GM19043 (cell line): ENCODE results near the gene ADAP2.
"Not testable (repeated sequence)": the region's sequence is repeated elsewhere in the genome, so short reads cannot be mapped to it uniquely, and the experiment has no call there.

Source experiments
- ATAC-seq: cut with Tn5 transposase; IDR thresholded peaks from one replicate; pipeline ENCODE4 v1.9.1; 2021; ENCODE audit warnings: low read depth; ENCODE audit not compliant: unreplicated experiment

Gene ADAP2

DNA sequence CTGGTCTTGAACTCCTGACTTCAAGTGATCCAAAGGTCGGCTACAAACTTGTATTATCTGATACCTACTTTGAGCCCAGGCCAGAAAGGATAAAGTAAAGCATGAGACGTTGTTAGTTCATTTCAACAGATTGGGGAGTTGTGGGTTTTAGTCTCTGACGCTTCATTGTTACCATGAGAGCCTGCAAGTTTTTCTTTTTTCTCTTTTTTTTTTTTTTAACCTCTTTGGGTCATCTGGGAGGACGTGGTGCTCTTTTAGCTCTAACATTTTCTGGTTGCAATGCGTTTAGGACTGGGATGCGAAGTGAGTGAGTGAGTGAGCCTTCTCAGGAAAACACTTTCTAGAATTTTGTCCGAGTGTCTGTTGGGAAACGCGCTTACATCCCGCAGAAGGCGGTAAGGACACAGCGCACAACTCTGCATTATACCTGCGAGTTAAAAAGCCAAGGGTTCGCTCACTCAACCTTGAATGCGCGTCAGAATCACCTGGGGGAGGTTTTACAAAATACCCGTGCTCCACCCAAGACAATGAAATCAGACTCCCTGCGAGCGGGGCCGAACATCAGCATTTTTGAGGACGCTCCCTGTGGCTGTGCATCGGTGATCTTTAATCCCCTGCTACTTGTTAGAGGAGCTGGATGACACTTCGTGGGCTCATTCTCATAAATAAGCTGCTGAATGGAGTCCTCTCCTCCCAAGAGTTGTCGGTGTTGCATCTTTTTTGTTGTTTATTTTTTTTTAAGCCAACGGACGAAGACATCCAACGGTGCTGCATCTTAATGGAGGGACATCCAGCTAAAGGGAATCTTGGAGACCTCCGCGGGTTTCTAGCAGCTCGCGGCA, 48.5 kb downstream of the ADAP2 start:
- ATAC-seq = no peak

DNA sequence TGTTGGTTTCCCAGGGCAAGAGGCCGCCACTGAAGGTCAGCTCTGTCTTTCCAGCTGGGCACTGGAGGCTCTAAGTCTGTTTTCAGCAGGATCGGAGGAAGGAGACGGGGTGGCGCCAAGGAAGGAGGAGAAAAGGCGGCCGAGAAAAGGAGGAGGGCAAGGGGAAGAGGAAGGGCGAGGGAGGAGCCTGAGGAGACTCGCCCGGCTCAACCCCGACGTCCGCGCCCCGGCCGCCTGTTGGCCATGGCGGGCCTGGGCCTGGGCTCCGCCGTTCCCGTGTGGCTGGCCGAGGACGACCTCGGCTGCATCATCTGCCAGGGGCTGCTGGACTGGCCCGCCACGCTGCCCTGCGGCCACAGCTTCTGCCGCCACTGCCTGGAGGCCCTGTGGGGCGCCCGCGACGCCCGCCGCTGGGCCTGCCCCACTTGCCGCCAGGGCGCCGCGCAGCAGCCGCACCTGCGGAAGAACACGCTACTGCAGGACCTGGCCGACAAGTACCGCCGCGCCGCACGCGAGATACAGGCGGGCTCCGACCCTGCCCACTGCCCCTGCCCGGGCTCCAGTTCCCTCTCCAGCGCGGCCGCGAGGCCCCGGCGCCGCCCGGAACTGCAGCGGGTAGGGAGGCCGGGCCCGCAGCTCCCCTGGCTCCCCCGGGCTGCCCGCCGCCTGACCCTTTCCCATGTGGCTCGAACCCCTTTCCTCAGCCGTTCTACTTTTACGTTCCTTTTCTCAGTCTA, 49.3 kb downstream of the ADAP2 start, which contains the start of gene RNF135:
TSS of gene RNF135 (plus strand) at position 209 of the 737 bp plus-strand sequence. CDS start at position 244, 35 bp downstream.
- no peak for ATAC-seq

DNA sequence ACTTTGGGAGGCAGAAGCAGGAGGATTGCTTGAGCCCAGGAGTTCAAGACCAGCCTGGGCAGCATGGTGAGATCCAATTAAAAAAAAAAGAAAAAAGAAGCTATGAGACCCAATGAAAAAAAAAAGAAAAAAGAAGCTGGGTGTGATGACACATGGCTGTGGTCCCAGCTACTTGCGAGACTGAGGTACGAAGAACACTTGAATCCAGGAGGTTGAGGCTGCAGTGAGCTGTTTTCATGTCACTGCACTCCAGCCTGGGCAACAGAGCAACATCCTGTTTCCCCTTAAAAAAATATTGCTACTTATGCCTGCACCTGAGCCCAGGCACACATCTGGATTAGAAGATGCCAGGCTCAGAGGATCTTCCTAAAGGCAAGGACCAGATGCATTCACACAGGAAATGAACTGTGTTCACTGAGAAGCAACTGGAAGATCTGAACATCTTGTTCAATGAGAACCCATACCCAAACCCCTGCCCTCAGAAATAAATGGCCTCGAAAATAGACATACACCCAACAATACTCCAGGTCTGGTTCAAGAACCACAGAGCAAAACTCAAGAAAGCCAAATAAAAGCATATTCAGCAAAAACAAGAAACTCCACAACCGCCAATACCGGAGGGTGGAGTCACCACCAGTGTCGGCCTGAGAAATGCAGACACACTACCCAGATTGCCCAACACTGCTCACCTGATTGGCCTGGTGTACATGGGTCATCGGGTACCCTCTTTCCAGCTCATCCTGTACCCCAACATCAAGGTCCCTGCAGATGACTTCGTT, 53.5 kb downstream of the ADAP2 start:
- no peak for ATAC-seq

DNA sequence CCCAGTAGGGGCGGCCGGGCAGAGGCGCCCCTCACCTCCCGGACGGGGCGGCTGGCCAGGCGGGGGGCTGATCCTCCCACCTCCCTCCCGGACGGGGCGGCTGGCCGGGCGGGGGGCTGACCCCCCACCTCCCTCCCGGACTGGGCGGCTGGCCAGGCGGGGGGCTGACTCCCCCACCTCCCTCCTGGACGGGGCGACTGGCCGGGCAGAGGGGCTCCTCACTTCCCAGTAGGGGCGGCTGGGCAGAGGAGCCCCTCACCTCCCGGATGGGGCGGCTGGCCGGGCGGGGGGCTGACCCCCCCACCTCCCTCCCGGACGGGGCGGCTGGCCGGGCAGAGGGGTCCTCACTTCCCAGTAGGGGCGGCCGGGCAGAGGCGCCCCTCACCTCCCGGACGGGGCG, 58.2 kb downstream of the ADAP2 start:
- not testable (repeated sequence) for ATAC-seq

DNA sequence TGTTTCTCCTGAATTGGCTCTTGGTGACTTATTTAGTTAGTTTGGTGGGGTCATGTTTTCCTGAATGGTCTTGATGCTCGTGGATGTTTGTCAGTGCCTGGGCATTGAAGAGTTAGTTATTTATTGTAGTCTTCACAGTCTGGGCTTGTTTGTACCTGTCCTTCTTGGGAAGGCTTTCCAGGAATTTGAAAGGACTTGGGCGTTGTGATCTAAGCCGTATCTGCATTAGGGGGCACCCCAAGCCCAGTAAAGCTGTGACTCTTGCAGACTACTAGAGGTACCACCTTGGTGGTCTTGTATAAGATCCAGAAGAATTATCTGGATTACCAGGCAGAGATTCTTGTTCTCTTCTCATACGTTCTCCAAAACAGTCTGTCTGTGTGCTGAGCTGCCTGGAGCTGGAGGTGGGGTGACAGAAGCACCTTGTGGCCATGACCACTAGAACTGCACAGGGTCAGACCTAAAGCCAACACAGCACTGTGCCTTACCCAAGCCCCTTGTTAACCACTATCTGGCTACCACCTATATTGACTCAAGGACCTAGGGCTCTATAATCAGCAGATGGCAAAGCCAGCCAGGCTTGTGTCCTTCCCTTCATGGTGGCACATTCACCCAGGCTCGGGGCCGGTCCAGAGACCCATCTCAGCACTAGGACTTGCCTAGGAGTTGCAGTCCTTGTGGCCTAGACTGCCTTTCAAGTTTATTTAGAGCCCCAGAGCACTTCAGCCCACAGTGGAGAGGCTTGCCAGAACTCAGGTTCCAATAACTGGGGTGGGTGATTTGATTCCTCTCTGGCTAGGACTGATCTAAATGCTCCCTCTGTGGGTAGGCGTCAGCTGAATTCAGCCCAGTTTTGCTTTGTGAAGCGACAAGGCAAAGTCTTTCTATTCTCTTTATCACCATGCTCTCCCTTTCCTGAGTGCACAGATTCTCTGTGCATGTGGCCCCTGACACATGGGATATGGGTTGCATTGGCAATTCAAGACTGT, 60.1 kb downstream of the ADAP2 start:
- no peak for ATAC-seq

DNA sequence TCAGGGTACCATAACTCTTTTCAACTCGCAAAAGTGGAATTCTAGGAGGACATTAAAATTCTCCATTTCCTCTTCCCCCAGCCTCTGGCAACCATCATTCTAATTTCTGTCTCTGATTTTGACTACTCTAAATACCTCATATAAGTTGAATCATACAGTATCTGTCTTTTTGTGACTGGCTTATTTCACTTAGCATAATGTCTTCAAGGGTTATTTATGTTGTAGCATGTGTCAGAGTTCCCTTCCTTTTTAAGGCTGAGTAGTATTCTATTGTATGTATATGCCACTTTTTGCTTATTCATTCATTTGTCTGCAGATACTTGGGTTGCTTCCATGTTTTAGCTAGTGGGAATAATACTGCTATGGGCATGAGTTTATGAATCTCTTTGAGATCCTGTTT, 61.1 kb downstream of the ADAP2 start:
- ATAC-seq = no peak

DNA sequence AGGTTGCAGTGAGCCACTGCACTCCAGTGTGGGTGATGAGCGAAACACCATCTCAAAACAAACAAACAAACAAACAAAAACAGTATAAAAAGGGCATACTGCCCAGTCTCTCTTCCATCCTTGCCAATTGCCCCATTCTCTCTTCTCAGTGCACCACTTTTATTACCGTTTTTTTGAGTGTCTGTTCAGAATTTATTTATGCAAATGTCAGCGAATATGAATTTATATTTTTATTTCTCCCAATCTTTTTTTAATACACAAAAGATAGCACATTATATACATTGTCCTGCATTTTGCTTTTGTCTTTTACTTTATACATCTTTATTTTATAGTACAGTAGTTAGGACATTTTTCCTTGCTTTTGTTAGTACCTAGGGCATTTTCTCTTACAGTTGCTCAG, 68.7 kb downstream of the ADAP2 start:
- ATAC-seq = no peak

DNA sequence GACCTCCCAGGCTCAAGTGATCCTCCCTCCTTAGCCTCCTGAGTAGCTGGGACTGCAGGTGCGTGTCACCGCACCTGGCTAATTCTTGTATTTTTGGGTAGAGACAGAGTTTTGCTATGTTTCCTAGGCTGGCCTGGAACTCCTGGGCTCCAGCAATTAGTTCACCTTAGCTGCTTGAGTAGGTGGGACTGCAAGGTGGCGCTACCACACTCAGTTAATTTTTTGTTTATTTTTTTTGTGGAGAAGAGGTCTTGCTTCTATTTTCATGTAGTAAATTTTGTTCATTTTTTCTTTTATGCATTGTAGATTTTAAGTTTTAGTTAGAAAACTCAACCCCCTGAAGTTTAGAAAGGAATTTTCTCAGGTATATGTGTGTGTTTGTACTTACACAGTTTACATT, 70.8 kb downstream of the ADAP2 start:
- ATAC-seq = no peak

DNA sequence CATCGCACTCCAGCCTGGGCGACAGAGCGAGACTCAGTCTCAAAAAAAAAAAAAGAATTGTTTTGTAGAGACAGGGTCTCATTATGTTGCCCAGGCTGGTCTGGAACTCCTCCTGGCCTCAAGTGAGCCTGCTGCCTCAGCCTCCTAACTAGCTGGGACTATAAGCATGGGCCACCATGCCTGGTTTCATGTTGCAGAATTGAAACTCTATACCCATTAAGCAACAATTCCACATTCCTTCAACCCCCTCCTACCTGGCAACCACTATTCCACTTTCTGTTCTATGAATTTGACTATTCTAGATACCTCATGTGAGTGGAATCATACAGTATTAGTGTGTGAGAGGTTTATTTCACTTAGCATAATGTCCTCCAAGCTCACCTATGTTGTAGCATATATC, 73.6 kb downstream of the ADAP2 start:
- ATAC-seq = no peak

DNA sequence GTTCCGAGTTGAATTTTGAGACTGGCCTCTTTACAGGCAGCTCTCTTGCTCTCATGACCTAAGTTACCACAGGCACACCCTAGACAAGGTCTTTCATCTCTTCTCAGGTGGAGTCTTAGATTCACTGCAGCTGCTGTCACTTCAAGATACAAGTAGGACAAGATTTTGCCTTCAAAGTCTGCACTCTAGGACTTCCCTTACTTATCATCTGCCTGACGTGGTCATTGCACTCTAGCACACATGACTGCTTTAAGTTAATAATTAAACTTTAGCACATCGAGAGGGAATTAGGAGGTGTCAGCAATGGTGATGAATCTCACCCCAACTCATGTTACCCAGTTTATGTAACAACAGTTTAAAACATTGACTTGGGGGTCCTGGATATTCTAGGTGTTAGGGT, 74.7 kb downstream of the ADAP2 start:
- ATAC-seq = no peak

DNA sequence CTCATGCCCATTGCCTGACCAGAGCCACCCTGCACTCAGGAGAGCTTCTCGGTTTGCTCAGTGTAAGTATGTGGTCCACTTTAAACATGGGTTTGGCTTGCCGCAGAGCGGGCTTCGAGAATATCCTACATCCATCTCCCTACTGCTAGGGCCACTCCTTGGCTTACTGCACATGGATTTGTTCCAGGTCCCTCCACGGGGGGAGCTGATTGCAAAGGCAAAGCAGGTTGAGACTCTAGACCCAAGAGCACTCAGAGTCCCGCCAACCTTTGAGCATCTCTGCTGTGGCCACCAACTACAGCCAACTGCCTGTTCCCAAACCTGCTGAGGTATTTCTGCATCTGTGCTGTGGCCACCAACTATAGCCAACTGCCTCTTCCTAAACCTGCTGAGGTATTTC, 75.5 kb downstream of the ADAP2 start:
- no peak for ATAC-seq

DNA sequence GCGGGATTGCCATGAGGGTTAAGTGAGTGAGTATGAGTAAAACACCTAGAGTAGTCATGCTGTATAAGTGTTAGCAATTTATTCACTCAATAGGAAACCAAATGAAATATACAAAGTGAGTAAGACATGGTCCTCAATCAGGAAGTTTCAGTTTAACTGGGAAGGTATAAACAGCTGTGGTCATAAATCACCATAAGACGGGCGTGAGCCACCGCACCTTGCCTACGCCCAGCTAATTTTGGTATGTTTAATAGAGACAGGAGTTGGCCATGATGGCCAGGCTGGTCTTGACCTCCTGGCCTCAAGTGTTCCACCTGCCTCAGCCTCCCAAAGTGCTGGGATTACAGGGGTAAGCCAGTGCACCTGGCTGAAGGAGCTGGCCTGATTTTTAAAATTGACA, 76.1 kb downstream of the ADAP2 start:
- no peak for ATAC-seq

DNA sequence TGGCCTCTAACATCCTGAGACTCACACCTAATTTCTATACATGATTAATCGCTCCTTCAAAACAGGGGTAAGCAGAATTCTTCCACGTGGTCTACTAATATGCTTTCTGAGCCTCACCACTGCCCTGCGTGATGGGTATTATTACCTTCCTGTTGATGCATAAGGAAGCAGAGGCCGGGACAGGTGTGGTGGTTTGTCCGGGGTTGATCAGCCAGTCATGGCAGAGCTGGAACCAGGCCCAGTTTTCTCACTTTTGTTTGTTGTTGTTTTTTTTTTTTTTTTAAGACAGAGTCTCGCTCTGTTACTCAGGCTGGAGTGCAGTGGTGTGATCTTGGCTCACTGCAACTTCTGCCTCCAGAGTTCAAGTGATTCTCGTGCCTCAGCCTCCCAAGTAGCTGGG, 80.3 kb downstream of the ADAP2 start:
- no peak for ATAC-seq

DNA sequence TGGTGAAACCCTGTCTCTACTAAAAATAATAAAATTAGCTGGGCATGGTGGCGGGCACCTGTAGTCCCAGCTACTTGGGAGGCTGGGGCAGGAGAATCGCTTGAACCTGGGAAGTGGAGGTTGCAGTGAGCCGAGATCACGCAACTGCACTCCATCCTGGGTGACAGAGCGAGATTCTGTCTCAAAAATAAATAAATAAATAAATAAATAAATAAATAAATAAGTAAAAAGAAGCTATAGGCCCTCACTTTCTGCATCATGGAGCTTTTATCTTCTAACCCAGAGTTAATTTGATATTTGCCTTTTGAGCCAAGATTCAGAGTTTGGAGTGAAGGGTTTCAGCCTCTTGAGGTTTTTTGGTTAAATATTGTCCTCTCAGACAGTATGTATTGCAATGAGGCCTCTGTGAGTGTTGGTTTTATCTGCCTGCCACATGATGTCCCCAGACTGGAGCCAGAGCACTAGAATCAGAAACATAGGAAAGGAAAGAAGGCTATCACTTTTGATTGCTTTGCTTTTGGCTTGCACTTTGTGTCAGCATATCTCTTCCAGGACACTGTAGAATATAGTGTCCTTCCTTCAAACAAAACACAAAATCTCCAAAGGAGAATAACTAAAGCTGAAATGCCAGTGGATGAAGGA, 81.6 kb downstream of the ADAP2 start:
- no peak for ATAC-seq

DNA sequence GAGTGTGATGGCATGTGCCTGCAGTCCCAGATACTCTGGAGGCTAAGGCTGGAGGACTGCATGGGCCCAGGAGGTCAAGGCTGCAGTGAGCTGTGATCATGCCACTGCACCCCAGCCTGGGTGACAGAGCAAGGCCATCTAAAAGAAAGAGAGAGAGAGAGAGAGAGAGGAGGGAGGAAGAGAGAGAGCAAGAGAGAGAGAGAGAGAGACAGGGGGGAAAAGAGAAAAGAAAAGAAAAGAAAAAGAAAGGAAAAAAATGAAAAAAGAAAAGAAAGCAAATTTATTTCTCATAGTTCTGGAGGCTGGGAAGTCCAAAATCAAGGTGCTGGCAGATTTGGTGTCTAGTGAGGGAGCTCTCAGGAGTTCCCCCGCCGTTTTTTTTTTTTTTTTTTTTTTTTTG, 82.4 kb downstream of the ADAP2 start:
- no peak for ATAC-seq

DNA sequence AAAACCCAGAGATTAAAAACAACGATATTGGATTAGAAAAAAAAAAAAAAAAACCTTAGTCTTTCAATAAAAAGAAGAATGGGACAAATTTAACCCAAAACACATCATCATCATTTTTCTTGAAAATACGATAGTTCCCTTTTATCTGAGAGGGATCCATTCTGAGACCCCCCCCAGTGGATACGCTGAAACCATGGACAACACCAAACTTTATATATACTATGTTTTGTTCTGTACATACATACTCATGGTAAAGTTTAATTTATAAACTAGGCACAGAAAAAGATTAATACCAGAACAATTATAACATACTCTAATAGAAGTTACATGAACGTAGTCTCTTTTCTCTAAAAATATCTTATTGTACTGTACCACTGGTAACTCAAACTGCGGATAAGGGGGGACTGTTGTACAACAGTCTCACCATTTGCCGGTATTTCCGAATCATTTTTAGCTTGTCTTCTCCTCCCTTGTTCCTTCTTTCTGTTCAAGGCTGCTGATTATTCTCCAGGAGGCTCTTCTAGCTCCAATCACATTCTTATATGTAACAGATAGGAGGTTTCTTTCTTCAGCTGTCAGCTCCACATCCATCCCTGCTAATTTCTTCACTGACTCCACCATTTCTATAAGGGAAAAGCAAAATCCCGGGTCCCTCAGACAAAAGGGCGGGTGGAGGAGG, 86.1 kb downstream of the ADAP2 start:
- no peak for ATAC-seq

DNA sequence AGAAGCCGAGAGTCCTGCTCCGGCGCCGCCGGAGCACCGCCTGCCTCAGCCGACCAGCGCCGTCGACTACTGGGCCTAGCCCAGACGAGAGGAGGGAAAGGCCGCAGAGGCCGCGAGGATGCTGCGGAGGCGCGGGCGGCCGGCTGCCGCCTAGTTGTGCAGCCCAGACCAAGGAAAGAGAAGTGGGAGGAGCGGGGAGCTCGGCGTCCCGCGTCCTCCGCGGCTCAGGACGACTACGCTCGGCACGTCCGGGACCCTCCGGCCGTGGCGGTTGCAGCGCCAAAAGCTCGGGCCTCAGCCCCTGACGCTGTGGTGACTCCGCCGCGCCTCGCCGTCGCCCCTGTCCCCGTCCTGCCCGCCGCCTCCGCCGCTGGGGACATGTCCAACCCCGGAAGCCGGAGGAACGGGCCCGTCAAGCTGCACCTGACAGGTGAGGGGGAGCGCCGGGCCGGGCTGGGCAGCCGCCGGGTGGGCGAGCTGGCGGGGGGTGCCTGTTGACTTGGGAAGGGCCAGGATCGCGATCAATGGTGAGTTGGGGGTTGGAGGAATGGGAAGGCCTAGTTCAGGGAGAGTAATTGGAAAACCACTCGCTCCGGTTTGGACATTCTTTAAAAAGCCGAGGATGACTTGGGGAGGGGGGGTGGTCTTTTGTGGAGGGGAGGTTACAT, 86.8 kb downstream of the ADAP2 start:
- no peak for ATAC-seq
